ENCODE results near the gene SPRN. TPM values are rescaled to one million over a fixed set of nuclear protein-coding genes. Genes with fewer than 3 reads are reported as not detected.
"Not testable (repeated sequence)": the region's sequence is repeated elsewhere in the genome, so short reads cannot be mapped to it uniquely, and the experiment has no call there.

Gene SPRN
- total RNA-seq, 1 experiment from 2014 or later = not detected

DNA sequence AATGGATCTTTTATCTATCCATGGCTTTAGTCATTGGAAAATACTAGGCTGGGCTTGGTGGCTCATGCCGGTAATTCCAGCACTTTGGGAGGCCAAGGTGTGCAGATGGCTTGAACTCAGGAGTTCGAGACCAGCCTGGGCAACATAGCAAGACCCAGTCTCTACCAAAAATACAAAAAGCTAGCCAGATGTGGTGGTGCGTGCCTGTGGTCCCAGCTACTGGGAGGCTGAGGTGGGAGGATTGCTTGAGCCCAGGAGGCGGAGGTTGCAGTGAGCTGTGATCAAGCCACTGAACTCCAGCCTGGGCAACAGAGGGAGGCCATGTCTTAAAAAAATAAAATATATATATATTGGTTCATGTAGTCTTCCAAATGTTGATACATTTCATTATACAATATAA, 37.5 kb downstream of the SPRN start:
- not testable (repeated sequence) for DNase-seq (ENCODE audit: low read depth)

DNA sequence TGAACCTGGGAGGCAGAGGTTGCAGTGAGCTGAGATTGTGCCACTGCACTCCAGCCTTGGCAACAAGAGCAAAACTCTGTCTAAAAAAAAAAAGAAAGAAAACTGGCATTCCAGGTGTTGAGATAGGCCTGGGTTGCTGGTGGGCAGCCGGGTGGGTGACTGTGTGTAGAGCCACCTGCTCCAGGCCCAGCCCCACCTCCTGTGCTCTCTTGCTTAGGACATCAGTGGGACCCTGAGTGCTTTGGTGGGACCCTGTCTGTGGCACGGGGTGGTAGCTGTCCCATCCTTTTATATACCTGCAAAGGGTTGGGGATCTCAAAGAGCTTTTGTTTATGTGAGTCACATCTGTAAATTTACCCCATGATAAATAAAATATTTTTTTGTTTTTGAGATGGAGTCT, 39.2 kb downstream of the SPRN start:
- no peak for DNase-seq (ENCODE audit: low read depth)

DNA sequence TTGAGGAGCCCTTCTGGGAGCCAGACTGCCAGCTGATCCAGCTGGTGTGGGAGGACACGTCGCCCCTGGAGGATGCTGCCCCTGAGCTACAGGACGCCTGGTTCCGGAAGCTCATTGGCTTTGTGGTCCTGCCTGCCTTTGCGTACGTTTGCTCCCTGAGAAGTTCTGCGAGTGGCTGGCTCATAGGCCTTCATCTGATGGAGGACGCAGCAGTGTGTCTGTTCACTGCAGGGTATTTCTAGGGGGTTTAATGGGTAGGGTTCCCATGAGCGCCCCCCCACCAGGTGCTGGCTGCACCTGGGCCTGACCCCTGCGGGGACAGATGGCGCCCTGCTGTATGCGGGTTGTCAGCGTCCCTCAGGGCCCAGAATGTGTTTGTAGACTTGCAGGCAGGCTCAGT, 40.4 kb downstream of the SPRN start:
- no peak for DNase-seq (ENCODE audit: low read depth)

DNA sequence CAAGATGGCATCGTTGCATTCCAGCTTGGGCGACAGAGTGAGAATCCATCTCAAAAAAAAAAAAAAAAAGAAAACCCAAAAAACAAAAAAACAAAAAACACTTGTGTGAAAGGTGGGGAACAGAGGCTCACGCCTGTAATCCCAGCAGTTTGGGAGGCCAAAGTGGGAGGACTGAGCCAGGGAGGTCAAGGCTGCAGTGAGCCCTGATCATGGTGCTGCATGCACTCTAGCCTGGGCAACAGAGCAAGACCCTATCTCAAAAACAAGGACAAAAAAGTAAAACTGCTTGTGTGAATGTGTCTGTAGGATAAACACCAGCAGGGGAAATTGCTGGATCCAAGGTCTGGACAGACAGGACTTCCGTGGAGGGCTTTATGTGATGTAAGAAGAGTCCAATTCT, 40.9 kb downstream of the SPRN start:
- no peak for DNase-seq (ENCODE audit: low read depth)

DNA sequence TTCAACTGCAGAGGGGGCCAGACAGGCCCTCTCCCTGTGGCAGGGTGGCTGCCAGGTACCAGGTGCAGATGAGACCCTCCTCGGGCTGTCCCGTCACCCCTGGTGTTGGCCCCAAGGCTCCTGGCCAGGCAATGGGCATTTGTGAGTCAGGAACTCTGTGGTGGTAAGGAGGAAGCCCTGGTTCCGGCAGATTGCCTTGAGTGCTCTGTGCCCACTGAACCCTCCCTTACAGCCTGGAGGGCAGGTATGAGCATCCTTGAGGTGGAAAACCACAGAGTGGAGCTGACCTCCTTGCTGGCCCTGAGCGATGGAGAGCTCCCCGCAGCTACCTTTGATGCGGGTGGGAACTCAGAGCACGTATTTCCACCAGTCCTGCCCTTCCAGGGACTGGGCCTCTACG, 43.4 kb downstream of the SPRN start:
- no peak for DNase-seq (ENCODE audit: low read depth)

DNA sequence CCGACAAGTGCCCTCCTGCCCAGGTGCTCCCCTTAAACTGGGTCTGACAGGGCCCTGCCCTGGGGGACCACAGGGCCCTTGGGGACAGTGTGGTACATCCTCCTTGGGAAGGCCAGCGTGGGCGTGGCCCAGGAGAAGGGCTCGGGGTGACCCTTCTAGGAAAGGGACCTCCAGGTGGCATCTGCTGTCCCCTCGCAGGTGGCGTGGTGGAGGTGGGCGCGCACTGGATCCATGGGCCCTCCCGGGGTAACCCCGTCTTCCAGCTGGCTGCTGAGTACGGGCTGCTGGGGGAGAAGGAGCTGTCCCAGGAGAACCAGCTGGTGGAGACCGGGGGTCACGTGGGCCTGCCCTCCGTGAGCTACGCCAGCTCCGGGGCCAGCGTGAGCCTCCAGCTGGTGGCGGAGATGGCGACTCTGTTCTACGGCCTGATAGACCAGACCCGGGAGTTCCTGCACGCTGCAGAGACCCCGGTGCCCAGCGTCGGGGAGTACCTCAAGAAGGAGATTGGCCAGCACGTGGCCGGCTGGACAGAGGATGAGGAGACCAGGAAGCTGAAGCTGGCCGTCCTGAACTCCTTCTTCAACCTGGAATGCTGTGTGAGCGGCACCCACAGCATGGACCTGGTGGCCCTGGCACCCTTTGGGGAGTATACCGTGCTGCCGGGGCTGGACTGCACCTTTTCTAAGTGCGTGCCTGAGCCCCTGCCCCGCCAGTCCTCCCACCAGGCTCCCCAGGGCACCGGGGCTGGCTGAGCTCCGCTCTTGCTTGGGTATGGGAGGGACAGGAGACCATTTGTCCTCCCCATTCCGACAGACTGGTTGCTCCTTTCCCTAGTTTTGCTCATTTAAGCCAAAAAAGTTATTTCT, 44.4 kb downstream of the SPRN start:
- no peak for DNase-seq (ENCODE audit: low read depth)

DNA sequence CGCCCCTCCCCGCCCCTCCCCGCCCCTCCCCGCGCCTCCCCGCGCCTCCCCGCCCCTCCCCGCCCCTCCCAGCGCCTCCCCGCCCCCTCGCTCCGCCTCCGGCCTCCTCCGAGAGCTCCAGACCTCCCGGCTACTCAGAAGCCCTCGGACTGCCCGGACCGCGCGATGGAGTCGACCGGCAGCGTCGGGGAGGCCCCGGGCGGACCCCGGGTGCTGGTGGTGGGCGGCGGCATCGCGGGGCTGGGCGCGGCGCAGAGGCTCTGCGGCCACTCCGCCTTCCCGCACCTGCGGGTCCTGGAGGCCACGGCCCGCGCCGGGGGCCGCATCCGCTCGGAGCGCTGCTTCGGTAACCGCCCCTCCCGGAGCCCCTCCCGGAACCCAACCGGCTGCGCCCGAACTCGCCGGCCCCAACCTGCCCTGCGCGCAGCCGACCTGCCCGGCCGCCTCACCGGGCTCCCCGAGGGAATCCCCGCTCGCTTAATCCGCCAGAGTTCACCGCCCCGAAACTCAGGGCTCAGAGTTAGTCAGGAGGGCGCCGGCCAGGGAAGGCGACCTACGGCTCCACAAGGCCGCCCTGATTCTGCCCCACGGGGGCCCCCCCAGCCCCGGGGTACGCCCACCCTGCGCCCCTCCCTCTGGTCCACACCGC, 45.1 kb downstream of the SPRN start, which contains the start of gene PAOX:
PAOX (plus strand) TSS at position 111 of the 649 bp plus-strand sequence; CDS start at position 166, 55 bp downstream.
- peak; percentile 54 for DNase-seq (ENCODE audit: low read depth)

DNA sequence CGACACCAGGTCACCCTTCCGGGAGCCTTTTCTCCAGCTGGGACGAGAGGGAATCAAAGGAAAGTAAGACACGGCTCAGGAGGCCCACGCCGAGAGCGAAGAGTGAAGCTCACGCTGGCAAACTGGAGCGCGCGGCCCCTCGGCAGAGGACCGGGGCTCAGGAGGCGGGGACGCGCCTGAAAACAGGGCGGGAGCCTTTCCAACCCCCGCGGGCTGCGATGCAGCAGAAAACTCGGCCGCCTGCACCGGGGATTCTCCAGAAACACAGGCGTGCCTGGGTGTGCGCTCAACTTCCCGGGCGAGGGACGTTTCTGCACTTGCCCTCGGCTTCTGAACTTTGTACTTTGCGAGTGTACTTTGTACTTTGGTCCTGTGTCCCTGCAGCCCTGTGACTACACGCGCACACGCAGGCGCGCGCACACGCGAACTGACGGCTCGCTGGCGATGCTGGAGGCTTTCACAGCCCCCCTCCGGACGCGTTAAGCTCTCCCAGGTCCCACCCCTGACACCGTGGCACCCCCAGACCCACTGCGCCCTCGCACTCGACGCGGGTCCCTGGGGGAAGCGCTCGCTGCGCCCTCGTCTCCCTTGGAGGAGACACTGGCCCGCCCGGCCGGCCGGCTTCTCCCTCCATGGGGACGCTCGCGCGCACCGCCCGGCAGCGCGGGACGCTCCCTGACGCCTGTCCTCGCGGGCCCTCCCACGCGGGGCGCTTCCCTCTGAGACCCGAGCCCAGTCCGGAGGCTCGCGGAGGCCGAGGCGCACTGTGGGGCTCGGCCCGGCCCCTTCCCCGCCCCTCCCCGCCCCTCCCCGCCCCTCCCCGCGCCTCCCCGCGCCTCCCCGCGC, 46.0 kb downstream of the SPRN start:
- peak; percentile 54 for DNase-seq (ENCODE audit: low read depth)

DNA sequence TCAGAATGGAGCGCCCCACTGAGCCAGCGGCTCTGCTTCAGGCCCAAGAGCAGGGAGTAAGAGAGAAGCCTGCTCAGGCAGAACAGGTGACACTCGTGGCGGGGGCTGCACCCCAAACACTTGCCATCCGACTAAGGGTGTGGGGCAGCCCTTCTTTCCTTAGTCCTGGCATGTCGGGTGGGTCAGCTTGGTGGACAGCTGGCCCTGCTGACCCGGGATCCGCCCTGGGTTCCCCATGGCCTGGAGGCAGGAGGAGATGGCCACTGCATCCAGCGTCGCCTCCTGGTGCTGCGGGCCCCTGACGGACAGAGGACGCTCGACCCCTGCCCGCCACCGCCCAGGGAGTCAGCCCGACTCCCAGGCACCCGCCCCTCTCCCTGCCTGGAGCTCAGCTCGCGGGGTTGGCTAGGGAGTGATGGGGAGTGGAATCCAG, 46.6 kb downstream of the SPRN start:
- no peak for DNase-seq (ENCODE audit: low read depth)

DNA sequence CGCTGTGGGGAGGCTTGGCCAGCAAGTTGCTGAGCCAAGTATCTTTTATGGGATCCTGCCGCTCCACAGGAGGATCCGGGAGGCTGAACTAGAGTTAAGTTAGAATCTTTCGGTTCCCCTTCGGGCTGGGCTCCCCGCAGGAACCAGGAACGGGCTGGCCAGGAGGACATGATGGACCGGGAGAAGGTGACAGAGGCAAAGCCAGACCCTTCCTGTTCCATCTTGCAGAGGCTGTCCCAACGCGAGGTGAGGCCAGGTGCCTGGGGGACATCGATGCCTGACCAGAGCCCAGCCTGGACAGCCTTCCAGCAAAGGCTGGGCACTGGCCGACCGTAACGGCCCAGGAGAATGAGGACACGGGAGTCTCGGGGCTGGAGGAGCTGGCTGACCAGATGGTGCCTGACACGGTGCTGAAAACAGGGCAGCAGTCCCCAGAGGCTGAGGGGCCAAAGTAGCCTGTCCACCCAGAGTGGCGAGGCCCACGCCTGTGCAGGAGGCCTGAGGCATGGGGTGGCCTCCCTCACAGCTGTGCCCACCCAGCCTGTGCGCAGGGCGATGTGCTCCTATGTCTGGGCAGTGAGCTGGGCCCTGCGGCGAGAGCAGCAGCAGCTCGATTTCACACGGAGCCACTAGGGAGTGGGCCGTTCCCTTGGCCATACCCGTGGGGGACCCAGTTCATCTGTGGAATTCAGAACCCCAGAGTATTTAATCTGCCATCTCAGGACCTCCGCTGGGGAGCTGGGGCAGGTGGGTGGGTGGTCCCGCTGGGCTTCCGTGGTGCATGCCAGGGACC, 47.2 kb downstream of the SPRN start:
- no peak for DNase-seq (ENCODE audit: low read depth)

DNA sequence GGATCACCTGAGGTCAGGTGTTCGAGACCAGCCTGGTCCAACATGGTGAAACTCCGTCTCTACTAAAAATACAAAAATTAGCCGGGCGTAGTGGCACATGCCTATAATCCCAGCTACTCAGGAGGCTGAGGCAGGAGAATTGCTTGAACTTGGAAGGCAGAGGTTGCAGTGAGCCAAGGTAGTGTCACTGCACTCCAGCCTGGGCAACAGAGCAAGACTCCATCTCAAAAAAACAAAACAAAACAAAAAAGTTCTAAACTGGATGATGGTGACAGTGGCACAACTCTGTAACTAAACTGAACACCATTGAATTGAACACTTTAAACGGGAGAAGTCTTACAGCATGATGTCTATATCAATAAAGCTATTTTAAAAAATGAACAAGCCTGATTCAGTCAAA, 48.2 kb downstream of the SPRN start:
- DNase-seq (ENCODE audit: low read depth) = not testable (repeated sequence)

DNA sequence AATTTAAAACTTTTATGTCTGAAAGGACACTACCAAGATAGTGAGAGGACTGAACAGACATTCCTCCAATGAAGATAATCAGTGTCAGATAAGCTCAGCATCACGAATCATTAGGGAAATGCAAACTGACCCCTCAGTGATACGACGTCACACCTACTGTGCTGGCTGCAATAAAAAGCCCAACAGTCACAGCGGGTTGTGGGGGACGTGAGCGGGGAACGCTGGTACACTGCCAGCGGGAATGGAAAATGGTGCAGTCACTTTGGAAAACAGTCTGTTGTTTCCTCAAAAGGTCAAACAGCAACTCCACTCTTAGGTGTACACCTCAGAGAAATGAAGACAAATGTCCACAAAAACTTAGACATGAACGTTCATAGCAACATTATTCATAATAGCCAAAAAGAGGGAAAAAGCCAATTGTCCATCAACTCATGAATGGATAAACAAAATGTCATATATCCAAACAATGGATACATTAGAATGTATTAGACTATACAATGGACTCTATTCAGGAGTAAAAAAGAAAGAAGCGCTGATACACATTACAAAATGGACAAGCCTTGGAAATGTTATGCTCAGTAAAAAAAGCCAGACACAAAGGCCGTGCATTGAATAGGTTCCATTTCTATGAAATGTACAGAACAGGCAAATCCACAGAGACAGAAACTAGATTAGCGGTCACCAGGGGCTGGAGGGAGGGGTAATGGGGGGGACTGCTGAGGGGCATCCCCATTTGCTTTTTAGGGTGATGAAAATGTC, 48.9 kb downstream of the SPRN start:
- no peak for DNase-seq (ENCODE audit: low read depth)

DNA sequence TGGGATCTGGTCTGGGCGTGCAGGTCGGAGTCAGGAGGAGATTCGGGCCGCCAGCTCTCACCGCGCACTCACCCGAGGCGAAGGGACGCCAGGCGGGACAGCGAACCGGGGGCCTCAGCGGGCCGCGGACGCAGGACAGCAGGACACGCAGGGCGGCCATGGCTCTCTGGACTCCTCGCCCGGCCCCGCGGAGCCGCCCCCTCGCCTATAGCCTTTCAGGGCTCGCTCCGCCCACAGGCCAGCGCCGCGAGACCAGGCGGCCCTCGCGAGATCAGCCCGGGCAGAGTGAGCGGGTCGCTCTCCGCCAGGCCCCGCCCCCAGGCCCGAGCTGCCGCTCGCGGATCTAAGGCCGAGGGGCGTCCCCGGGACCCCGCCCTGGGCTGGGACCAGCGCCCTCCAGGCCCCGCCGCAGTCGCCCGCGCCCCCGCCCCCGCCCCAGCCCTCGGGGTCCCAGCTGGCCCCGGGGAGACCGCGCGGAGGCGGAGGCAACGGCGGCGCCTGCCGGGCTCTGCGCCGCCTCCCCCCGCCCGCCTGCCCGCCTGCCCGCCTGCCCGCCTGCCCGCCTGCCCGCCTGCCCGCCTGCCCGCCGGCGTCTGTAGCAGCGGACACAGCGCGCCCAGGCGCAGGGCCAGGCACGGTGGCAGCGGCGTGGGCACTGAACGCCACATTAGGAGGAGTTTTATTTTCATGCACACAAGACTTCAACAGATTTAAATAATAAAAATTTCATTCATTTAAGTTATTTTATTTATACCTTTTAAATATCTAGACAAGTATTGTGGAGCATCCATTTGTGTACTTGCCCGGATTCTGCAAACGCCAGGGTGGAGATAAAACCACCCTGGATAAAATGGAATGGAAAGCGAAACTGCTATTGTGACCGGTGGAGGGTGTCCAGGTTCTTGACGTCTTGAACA, 51.0 kb downstream of the SPRN start, which contains the start of gene ECHS1:
ECHS1 (minus strand) TSS at position 181 of the 917 bp plus-strand sequence; CDS start at position 160, 21 bp downstream.
- DNase-seq (ENCODE audit: low read depth) = peak; percentile 86

DNA sequence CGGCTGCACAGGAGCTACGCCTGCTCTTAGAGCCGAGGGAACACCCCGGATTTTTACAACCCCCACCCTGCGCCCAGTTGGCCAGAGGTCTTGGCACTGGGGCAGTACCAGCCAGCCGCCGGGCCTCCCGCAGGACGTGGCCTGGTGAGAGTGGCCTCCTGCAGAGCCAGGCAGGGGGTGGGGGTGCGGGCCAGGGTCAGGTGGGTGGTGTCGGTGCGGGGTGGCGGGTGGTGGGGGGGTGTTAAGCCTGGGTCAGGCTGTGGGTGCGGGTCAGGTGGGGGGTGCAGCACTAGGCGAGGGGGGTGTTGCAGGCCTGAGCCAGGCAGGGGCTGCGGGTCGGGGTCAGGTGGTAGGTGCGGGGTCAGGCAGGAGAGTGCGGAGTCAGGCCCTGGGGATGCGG, 51.9 kb downstream of the SPRN start:
- DNase-seq (ENCODE audit: low read depth) = no peak

Other genes with a start within 250 kb of the SPRN start
- not detected in 2 replicates for gene UTF1, start 194.4 kb downstream of the SPRN start, total RNA-seq (2014; rRNA removed; shearing (Covaris generic))
- not detected in 2 replicates for gene VENTX, start 186.8 kb downstream of the SPRN start, total RNA-seq (2014; rRNA removed; shearing (Covaris generic))
- gene ADAM8, start 147.8 kb downstream of the SPRN start, total RNA-seq (2014; rRNA removed; shearing (Covaris generic)) = 3.8 and 6.3 TPM in 2 replicates
- gene TUBGCP2, start 115.8 kb downstream of the SPRN start, total RNA-seq (2014; rRNA removed; shearing (Covaris generic)) = 42.0 and 43.3 TPM in 2 replicates
- 33.9 and 57.6 TPM in 2 replicates for gene ZNF511, start 115.7 kb downstream of the SPRN start, total RNA-seq (2014; rRNA removed; shearing (Covaris generic))
- not detected in 2 replicates for gene CALY, start 87.7 kb downstream of the SPRN start, total RNA-seq (2014; rRNA removed; shearing (Covaris generic))
- gene PRAP1, start 77.3 kb downstream of the SPRN start, total RNA-seq (2014; rRNA removed; shearing (Covaris generic)) = not detected in 2 replicates
- 2.6 and 5.5 TPM in 2 replicates for gene FUOM, start 66.6 kb downstream of the SPRN start, total RNA-seq (2014; rRNA removed; shearing (Covaris generic))
- gene ECHS1, start 51.3 kb downstream of the SPRN start, total RNA-seq (2014; rRNA removed; shearing (Covaris generic)) = 91.1 and 104 TPM in 2 replicates
- 2.8 and 4.6 TPM in 2 replicates for gene PAOX, start 45.4 kb downstream of the SPRN start, total RNA-seq (2014; rRNA removed; shearing (Covaris generic))
- gene MTG1, start 30.5 kb downstream of the SPRN start, total RNA-seq (2014; rRNA removed; shearing (Covaris generic)) = 12.1 and 16.5 TPM in 2 replicates
- 0.10 and 0.24 TPM in 2 replicates for gene SCART1, start 29.3 kb upstream of the SPRN start, total RNA-seq (2014; rRNA removed; shearing (Covaris generic))
- gene CYP2E1, start 102.7 kb upstream of the SPRN start, total RNA-seq (2014; rRNA removed; shearing (Covaris generic)) = not detected in 2 replicates
- gene SYCE1, start 141.0 kb upstream of the SPRN start, total RNA-seq (2014; rRNA removed; shearing (Covaris generic)) = not detected in 2 replicates
- 0.36 and 0.39 TPM in 2 replicates for gene FRG2B, start 202.2 kb upstream of the SPRN start, total RNA-seq (2014; rRNA removed; shearing (Covaris generic))